Posterior vena cava (tissue), 2 donors: ENCODE measurements around the gene TFCP2L1. TPM values are rescaled to one million over a fixed set of nuclear protein-coding genes. Genes with fewer than 3 reads are reported as not detected.

Experiments used
- DNase-seq: peaks from one replicate; pipeline ENCODE4 v3.0.0-alpha.2; 2020; ENCODE audit warnings: low spot score
- intact Hi-C, 2 donors: fragments of 100-400 bp; cut with DNase I; formaldehyde crosslinking; loops; one replicate each; pipeline versions ENCODE4 v1.14.1 to v1.14.2; 2022 to 2023
- total RNA-seq, 2 donors: library from RNA; stranded (reverse); fragmentation: NEBNext Ultra II Directional; extraction: Animal tissue kit (Norgen Biotek cat#: 25700); gene quantifications; one replicate each; pipeline ENCODE4 v1.2.1, GENCODE V29; 2021
- donor health status: DM: yes; HTN: yes; CAD: no.
- donor health status: DM: yes; HTN: yes; CAD: no.

The TFCP2L1 gene
- total RNA-seq, 2 donors from 2014 or later = 0.29 to 2.3 TPM

DNA sequence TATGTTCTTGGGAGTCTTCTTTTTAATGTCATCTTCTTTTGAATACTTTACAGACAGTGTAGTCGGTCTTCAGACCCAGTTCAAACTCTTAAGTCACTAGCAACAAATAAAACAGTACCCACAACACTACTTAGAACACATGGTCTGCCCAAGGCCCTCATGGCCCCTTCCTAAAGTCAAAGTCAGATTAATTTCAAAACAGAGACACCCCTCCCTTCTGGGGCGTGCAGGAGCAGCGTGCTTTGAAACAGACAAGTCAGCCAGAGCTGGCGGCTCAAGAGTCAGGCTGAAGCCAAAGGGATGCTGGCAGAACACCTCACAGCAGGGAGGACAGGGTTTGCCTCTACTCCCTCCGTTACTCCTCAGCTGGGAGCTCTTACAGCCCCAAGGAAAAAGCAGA, 77.5 kb downstream of the TFCP2L1 start:
- no peak for DNase-seq
- intact Hi-C loops = no loop called here

GRCh38 chr2:121205321-121205942, 79.6 kb downstream of the TFCP2L1 start:
- intact Hi-C loops = no loop called here
- peak; percentile 30 for DNase-seq

DNA sequence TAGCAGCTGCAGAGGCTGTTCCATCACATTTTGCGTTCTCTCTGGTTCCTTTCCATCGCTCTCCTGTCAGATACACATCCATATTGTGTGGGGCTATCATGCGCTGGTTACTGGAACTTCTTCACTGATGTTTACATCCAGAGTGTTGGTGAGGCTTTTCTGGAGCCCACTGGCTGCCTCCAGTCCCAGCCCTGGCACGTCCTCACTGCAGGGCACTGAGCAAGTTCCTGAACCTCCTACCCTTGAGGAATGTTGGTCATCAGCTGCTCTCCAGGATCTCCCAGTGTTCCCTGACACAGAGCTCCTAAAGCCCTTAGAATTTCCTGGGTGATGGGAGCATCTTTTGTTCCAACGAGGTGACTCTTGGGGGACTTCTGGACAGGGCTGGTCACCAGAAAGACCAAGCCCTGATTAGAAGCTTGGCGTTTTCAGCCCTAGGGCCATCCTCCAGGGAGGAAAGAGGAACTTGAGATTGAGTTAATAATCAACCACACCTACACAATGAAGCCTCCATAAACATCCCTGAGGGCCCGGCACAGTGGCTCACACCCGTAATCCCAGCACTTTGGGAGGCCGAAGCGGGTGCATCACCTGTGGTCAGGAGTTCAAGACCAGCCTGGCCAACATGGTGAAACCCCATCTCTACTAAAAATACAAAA, 81.3 kb downstream of the TFCP2L1 start:
- DNase-seq = peak; percentile 30

DNA sequence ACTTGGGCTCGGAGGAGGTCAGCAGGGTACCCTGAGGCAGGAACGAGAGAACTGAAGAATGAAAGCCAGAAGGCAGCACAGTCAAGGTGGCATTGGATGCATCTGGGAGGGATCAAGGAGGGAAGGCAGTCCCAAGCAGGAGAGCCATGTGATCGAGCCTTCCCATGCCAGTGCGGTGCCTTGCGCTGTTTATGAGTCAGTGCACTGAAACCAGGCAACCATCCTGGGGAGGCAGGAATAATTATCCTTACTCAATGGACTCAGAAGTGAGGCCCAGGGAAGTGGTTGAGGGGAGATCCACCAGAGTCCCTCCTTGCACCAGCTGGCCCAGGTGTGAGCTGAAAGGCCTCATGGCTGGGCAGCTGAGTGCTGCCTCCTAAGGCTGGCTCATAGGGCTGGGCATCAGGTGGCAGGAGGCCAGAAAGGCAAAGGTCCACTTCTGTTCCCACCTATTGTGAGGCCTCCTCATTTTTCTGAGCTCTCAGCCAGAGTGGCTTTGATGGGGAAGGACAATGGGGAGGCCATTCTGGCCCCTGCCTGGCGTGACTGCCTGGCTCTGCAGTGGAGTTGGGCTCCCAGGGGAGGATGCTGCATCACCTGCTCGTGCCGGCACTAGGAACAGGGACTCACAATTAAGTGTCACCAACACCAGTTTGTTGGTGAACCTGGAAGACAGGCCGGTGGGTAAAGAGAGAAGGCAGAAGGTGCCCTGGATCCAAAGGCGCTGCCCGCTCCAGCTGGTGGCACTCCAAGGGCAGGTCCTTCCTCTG, 82.3 kb downstream of the TFCP2L1 start:
- peak; percentile 63 for DNase-seq
- intact Hi-C loops = no loop called here

More for the DNA sequence above, 81.3 kb downstream of the TFCP2L1 start:
- intact Hi-C loops = no loop called here

DNA sequence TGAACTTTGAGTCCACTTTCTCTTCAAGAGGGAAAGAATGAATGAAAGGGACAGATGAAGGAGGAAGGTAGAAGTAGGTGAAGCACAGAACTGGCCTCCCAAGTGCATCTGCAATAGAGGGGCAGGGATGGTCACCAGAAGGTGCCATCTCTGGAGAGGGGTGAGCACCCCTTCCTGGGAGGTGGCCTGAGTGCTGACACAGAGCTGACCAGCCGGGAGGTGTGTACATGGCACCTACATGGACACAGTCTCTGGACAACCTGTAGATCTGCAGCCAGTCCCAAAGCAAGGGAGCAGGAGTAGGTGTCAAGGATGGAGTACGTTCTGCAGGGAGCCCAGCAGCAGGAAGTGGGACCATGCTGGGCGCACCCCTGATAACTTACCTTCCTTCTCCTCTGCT, 83.2 kb downstream of the TFCP2L1 start:
- intact Hi-C loops = no loop called here
- DNase-seq = peak; percentile 40

DNA sequence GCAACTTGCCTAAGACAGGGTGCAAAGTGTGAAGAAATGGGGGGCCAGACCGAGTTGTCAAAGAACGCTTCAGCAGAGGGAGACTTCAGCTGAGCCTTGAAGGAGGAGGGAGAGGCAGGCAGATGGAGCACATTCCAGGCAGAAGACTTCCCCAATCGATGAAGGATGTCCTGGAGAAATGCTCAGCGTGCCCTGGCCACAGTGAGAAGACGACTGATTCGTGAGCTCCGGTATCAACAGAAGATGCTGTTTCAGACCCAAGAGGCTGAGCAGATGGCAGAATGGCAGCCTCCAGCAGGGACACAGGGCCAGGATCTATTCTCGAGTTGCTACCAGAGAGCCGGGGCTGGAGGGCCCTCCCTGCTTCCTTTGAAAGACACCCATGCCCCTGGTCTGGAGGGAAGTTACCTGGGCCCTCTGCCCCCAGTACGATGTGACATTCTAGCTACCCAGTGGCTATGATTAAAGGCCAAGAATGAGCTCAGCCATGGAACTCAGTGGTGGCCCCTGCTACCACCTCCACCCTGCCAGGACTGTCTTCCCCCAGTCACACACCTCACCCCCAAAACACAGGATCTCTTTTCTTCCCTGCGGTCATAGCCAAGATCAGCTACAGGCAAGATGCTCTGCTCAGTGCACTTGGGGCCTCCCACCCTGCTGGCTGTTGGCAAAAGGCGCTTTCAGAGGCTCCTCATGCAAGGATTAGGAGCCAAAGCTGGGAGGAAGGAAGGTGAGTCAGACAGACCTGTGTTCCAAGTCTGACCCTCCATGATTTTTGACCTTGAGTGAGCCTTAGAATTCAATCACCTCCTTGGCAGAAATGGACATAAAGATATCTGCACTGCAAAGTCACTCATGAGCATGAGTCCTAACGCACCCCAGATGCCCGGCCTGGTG, 84.3 kb downstream of the TFCP2L1 start:
- intact Hi-C loops = no loop called here
- DNase-seq = peak; percentile 55

GRCh38 chr2:121200011-121200347, 85.0 kb downstream of the TFCP2L1 start:
- peak; percentile 75 for DNase-seq
- intact Hi-C loops = no loop called here

GRCh38 chr2:121199281-121200010, 85.6 kb downstream of the TFCP2L1 start:
- intact Hi-C loops = no loop called here
- peak; percentile 38 for DNase-seq

GRCh38 chr2:121197369-121198091, 87.5 kb downstream of the TFCP2L1 start:
- intact Hi-C loops = no loop called here
- peak; percentile 93 for DNase-seq

DNA sequence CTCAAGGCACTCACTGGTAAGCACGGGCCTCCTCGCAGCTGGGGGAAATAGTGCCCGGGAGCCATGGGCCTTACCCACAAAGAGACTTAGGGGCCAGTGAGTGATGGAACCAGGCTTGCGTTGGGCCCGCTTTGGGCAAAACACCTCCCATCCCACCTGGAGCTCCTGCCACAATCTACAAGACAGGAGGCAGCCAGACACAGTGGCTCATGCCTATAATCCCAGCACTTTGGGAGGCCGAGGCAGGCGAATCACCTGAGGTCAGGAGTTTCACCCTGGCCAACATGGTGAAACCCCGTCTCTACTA, 88.2 kb downstream of the TFCP2L1 start:
- intact Hi-C loops = no loop called here
- DNase-seq = peak; percentile 70

GRCh38 chr2:121196132-121196848, 88.7 kb downstream of the TFCP2L1 start:
- DNase-seq = peak; percentile 75
- intact Hi-C loops = no loop called here

GRCh38 chr2:121195036-121195435, 90.0 kb downstream of the TFCP2L1 start:
- DNase-seq = peak; percentile 52
- intact Hi-C loops = no loop called here

GRCh38 chr2:121194626-121195025, 90.4 kb downstream of the TFCP2L1 start:
- intact Hi-C loops = no loop called here
- DNase-seq = peak; percentile 71

DNA sequence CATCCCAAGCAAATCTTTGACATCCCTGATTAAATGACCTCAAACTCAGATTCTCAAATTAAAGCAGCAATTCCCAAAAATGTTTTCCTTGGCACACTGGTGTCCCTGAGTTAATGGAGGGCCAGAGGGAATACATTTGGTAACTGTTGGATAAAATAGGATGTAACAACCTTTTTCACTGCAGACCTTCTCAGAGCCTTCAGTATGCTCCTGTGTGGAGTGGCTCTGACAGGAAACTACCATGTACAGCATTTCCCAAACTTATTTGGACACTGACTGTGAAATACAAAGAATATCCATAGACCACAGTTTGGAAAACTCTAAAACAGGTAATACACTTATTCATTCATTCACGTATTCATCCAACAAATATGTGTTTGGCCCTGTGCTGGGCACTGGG, 91.8 kb downstream of the TFCP2L1 start:
- intact Hi-C loops = no loop called here
- DNase-seq = no peak

- intact Hi-C loops = no loop called here
Measured at GRCh38 chr2:121192576-121192975, 92.4 kb downstream of the TFCP2L1 start.

GRCh38 chr2:121191191-121192170, 93.5 kb downstream of the TFCP2L1 start:
- intact Hi-C loops = no loop called here
- no peak for DNase-seq

More at GRCh38 chr2:121192576-121192975, 92.4 kb downstream of the TFCP2L1 start:
- DNase-seq = peak; percentile 35
